ENCODE results near the gene SLCO4C1.

Gene SLCO4C1

DNA sequence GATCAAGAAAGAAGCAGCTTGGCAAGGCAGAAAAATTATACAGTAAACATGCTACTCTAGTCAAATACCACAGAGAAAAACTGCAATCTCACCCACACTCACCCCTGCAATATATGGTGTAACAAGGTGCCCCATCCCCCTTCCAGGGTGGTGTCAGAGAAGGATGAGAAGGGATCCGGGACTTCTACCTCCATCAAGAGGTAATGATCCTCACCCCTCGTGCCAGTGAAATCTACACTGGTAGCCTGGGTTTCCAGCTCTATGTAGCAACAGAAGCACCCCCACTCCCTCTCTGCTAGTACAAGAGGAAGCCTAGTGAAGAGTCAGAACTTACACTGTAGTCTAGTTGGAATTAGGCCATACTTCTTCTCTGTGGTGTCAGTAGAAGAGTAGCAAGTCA lies 18.9 kb downstream of the SLCO4C1 start:
- no peak for DNase-seq (ENCODE audit: low read depth)
- no peak overlapping the region for H3K4me3 ChIP-seq (ENCODE audit: control insufficient read depth, low read depth, low read length)
- TF ChIP-seq, protein P1, sequence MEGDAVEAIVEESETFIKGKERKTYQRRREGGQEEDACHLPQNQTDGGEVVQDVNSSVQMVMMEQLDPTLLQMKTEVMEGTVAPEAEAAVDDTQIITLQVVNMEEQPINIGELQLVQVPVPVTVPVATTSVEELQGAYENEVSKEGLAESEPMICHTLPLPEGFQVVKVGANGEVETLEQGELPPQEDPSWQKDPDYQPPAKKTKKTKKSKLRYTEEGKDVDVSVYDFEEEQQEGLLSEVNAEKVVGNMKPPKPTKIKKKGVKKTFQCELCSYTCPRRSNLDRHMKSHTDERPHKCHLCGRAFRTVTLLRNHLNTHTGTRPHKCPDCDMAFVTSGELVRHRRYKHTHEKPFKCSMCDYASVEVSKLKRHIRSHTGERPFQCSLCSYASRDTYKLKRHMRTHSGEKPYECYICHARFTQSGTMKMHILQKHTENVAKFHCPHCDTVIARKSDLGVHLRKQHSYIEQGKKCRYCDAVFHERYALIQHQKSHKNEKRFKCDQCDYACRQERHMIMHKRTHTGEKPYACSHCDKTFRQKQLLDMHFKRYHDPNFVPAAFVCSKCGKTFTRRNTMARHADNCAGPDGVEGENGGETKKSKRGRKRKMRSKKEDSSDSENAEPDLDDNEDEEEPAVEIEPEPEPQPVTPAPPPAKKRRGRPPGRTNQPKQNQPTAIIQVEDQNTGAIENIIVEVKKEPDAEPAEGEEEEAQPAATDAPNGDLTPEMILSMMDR (conservative IDR thresholded peaks at IDR 0.05; ENCODE audit: control insufficient read depth, insufficient read depth, low read depth, low read length): no peak

DNA sequence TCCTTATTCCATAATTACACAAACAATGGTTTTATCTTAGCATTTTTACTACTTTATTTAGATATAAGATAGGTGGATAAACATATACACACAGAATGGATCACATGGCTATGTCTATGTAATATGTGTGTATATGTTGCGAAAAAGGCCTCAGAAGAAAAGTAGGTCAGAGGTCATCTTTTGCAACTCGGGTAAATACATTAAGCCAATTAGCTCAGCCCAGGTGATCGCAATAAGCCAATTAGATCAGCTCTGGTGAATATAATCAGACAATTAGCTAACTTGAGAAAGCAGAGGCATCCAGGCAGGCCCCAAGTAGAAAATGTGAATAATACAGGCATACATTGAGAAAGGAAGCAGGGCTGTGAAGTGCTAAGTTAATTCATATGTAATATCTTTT lies 24.3 kb downstream of the SLCO4C1 start:
- no peak overlapping the region for H3K4me3 ChIP-seq (ENCODE audit: control insufficient read depth, low read depth, low read length)
- DNase-seq (ENCODE audit: low read depth): no peak
- TF ChIP-seq, protein P1 (conservative IDR thresholded peaks at IDR 0.05; ENCODE audit: control insufficient read depth, insufficient read depth, low read depth, low read length): no peak

DNA sequence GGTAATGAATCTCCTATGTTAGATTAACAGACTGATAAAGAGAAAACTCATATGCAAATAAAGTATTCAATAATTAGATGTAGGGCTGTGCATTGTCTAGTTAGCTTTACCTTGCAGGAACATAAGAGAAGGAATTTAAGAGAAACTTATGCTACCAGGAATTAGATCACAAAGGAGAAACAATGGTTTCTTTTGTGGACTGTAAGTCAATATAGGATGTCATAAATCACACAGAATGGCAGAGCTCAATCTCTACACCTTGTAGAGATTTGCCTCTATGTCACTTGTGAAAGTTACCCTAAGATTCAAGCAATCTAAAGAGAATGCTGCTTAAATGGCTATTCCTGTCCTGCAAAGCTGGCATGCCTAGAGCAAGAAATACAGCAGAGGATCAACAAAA lies 26.0 kb downstream of the SLCO4C1 start:
- no peak for DNase-seq (ENCODE audit: low read depth)
- TF ChIP-seq, protein P1 (conservative IDR thresholded peaks at IDR 0.05; ENCODE audit: control insufficient read depth, insufficient read depth, low read depth, low read length): no peak
- H3K4me3 ChIP-seq (ENCODE audit: control insufficient read depth, low read depth, low read length): no peak overlapping the region

DNA sequence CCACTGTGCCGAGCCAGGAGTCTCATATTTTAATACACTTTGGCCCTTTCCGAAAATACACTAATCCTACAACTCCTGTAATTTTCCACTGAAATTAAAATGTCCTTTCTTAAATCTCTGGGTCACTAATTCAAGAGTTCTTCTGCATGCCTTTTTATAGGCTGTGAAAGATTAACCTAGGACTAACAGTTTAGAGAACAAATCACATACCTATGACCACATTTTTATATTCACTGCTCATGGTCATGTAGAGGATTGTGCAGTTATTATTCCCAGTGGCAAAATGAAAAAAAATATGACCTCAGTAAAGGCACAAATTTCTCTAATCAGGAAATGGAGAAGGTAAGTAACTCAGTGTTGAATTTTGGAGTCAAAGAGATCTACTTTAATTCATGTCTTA lies 33.4 kb downstream of the SLCO4C1 start:
- DNase-seq (ENCODE audit: low read depth): no peak
- no peak overlapping the region for H3K4me3 ChIP-seq (ENCODE audit: control insufficient read depth, low read depth, low read length)
- TF ChIP-seq, protein P1 (conservative IDR thresholded peaks at IDR 0.05; ENCODE audit: control insufficient read depth, insufficient read depth, low read depth, low read length): no peak

DNA sequence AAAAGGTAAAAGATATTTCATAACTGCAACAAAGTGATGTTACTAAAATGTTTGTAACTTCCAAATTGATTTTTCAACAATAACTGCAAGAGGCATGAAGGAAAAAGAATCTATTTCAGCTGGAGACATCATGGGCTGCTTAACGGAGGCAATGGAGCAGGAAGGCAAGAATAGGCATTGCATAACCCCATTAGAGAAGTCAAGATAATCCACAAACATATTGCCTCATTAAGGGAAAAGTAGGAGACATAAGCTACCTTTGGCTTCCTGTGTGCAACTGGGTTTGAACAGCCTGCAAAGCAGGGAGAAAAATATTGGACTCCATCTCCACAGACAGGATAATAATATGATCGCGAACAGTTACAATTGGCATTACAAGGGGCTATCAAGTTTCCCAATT lies 46.7 kb downstream of the SLCO4C1 start:
- TF ChIP-seq, protein P1 (conservative IDR thresholded peaks at IDR 0.05; ENCODE audit: control insufficient read depth, insufficient read depth, low read depth, low read length): no peak
- DNase-seq (ENCODE audit: low read depth): no peak
- no peak overlapping the region for H3K4me3 ChIP-seq (ENCODE audit: control insufficient read depth, low read depth, low read length)

DNA sequence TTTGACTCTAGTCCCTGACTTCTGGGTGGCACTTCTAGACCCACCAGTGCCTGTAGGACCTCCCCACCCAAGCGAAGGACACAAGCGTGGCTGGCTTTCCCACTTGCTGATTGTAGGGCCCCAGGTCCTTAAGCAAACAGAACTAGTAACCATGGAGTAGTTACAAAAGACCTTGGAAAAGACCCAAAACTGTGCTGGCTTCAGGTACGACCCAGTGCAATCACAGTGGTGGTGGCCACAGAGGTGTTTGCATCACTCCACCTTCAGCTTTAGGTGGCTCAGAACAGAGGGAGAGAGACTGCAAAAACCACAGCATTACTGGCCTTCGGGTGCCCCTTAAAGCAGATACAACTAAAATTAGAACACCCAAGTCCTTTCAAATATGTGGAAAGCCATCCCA lies 52.9 kb downstream of the SLCO4C1 start:
- no peak overlapping the region for H3K4me3 ChIP-seq (ENCODE audit: control insufficient read depth, low read depth, low read length)
- TF ChIP-seq, protein P1 (conservative IDR thresholded peaks at IDR 0.05; ENCODE audit: control insufficient read depth, insufficient read depth, low read depth, low read length): no peak
- no peak for DNase-seq (ENCODE audit: low read depth)

DNA sequence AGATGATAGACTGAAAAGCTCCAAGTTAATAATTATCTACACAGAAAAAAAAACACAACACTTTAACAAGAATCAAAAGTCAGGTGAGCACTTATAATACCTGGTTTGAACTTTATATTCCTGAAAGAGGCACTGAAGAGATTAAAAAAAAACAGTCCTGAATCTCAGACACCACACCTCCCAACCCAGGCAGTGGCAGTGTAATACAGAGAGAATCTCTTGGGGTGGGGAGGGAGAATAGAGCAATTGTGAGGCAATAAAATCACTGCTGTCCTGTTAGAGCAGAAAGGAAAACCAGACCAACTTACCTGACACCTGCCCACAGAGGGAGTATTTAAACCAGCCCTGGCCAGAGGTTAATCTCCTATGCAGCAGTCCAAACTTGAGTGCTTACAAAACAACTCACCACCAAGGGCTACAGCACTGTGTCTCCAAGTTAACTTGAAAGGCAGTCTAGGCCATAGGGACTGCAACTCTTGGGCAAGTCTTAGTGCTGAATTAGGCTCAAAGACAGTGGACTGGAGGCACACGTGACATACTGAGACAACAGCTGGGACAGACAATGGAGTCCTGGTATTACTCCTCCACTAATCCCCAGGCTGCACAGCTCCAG lies 54.2 kb downstream of the SLCO4C1 start:
- no peak overlapping the region for H3K4me3 ChIP-seq (ENCODE audit: control insufficient read depth, low read depth, low read length)
- no peak for DNase-seq (ENCODE audit: low read depth)
- TF ChIP-seq, protein P1 (conservative IDR thresholded peaks at IDR 0.05; ENCODE audit: control insufficient read depth, insufficient read depth, low read depth, low read length): no peak
